ENCODE results near the gene CDH11.

- TF ChIP-seq CTCF (IDR thresholded peaks at IDR 0.05) (no peak), ZFX (IDR thresholded peaks at IDR 0.05; ENCODE audit: borderline replicate concordance) (no peak)
Measured at GRCh38 chr16:64952177-64952576, 169.7 kb downstream of the CDH11 start.

Data from 22Rv1 (cell line).